ENCODE data around the gene ANAPC13. TPM values are rescaled to one million over a fixed set of nuclear protein-coding genes. Genes with fewer than 3 reads are reported as not detected.

Gene ANAPC13
- total RNA-seq, 2 experiments from 2014 or later: 24.9 to 25.3 TPM

- Mint-ChIP-seq H3K9me3 (ENCODE audit: insufficient read depth) (peaks cover 6% of the 10 kb centered on the region), H3K4me1 (ENCODE audit: low read depth) (no peaks in the 10 kb centered on the region), H3K36me3 (ENCODE audit: low read depth) (no peaks in the 10 kb centered on the region), H3K27ac (no peak overlapping the region), H3K4me3 (no peak overlapping the region), H3K27me3 (ENCODE audit: low read depth) (peaks cover 21% of the 10 kb centered on the region)
- ChIA-PET CTCF (interaction anchor here (0.9 to 1.0 kb wide), 2 partner anchors 25 to 140 kb away, joined by 3 to 4 read pairs; no protein-coding TSS in a partner anchor), POLR2A (no interaction called here)
- ATAC-seq (no peak), DNase-seq (peak; percentile 11)
Measured at GRCh38 chr3:134448664-134449063, 37.1 kb downstream of the ANAPC13 start.

DNA sequence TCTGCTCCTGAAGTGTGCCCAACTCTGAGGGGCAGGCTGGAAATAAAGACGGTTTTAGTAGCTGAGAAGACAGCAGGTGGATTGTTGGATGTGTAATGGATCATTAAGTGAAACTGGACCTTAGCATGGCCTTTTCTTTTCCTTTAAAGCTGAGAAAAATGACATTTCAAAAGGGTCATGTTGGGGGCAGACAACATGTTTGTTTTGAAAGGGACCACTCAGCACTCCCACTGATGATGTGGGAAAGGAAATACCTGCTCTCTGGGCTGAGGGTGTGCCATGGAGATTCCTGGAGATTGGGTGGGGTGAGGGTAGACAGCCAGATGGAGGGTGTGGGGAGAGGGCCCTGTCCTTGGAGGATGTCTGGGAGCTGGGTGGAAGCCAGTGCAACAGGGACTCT is 38.4 kb downstream of the ANAPC13 start:
- Mint-ChIP-seq H3K27me3 (ENCODE audit: low read depth) (peaks cover 15% of the 10 kb centered on the region), H3K36me3 (ENCODE audit: low read depth) (no peaks in the 10 kb centered on the region), H3K4me1 (ENCODE audit: low read depth) (no peaks in the 10 kb centered on the region), H3K9me3 (ENCODE audit: insufficient read depth) (peaks cover 6% of the 10 kb centered on the region), H3K4me3 (no peak overlapping the region), H3K27ac (no peak overlapping the region)
- DNase-seq (peak; percentile 6), ATAC-seq (no peak)
- POLR2A ChIA-PET: no interaction called here
- CTCF ChIA-PET: no interaction called here

- Mint-ChIP-seq H3K27ac (no peak overlapping the region), H3K4me3 (no peak overlapping the region), H3K9me3 (ENCODE audit: insufficient read depth) (peaks cover 6% of the 10 kb centered on the region), H3K4me1 (ENCODE audit: low read depth) (no peaks in the 10 kb centered on the region), H3K36me3 (ENCODE audit: low read depth) (no peaks in the 10 kb centered on the region), H3K27me3 (ENCODE audit: low read depth) (peaks cover 13% of the 10 kb centered on the region)
- no peak for DNase-seq
- no peak for ATAC-seq
- ChIA-PET POLR2A (no interaction called here), CTCF (interaction anchor here (1.3 kb wide), 1 partner anchor 28 kb away, joined by 3 read pairs; no protein-coding TSS in a partner anchor)
Measured at GRCh38 chr3:134446800-134447199, 39.0 kb downstream of the ANAPC13 start.

- ChIA-PET CTCF (interaction anchor here (1.0 to 1.3 kb wide), 2 partner anchors 14 to 30 kb away, joined by 3 to 4 read pairs; no protein-coding TSS in a partner anchor), POLR2A (no interaction called here)
- no peak for ATAC-seq
- H3K4me1 Mint-ChIP-seq (ENCODE audit: low read depth): no peaks in the 10 kb centered on the region
- peaks cover 6% of the 10 kb centered on the region for H3K9me3 Mint-ChIP-seq (ENCODE audit: insufficient read depth)
- H3K27ac Mint-ChIP-seq: no peak overlapping the region
- DNase-seq: no peak
- H3K36me3 Mint-ChIP-seq (ENCODE audit: low read depth): no peaks in the 10 kb centered on the region
- peaks cover 22% of the 10 kb centered on the region for H3K27me3 Mint-ChIP-seq (ENCODE audit: low read depth)
- no peak overlapping the region for H3K4me3 Mint-ChIP-seq
Measured at GRCh38 chr3:134445636-134446035, 40.1 kb downstream of the ANAPC13 start.

- ChIA-PET POLR2A (no interaction called here), CTCF (interaction anchor here (1.0 kb wide), 1 partner anchor 15 kb away, joined by 4 read pairs; no protein-coding TSS in a partner anchor)
- DNase-seq (no peak), ATAC-seq (no peak)
- Mint-ChIP-seq H3K9me3 (ENCODE audit: insufficient read depth) (peaks cover 6% of the 10 kb centered on the region), H3K36me3 (ENCODE audit: low read depth) (no peaks in the 10 kb centered on the region), H3K27me3 (ENCODE audit: low read depth) (peaks cover 24% of the 10 kb centered on the region), H3K4me3 (no peak overlapping the region), H3K27ac (no peak overlapping the region), H3K4me1 (ENCODE audit: low read depth) (no peaks in the 10 kb centered on the region)
Measured at GRCh38 chr3:134445095-134445494, 40.7 kb downstream of the ANAPC13 start.

GRCh38 chr3:134441821-134442220 is 44.0 kb downstream of the ANAPC13 start:
- CTCF ChIA-PET: no interaction called here
- Mint-ChIP-seq H3K27me3 (ENCODE audit: low read depth) (peaks cover 31% of the 10 kb centered on the region), H3K27ac (no peak overlapping the region), H3K4me3 (no peak overlapping the region), H3K9me3 (ENCODE audit: insufficient read depth) (peaks cover 6% of the 10 kb centered on the region), H3K36me3 (ENCODE audit: low read depth) (no peaks in the 10 kb centered on the region), H3K4me1 (ENCODE audit: low read depth) (no peaks in the 10 kb centered on the region)
- ATAC-seq: no peak
- no peak for DNase-seq
- POLR2A ChIA-PET: no interaction called here

GRCh38 chr3:134441321-134441720 is 44.5 kb downstream of the ANAPC13 start:
- no peaks in the 10 kb centered on the region for H3K4me1 Mint-ChIP-seq (ENCODE audit: low read depth)
- CTCF ChIA-PET: no interaction called here
- H3K27me3 Mint-ChIP-seq (ENCODE audit: low read depth): peaks cover 28% of the 10 kb centered on the region
- DNase-seq: peak; percentile 5
- H3K9me3 Mint-ChIP-seq (ENCODE audit: insufficient read depth): peaks cover 6% of the 10 kb centered on the region
- no peak overlapping the region for H3K4me3 Mint-ChIP-seq
- ATAC-seq: no peak
- POLR2A ChIA-PET: no interaction called here
- no peaks in the 10 kb centered on the region for H3K36me3 Mint-ChIP-seq (ENCODE audit: low read depth)
- no peak overlapping the region for H3K27ac Mint-ChIP-seq

DNA sequence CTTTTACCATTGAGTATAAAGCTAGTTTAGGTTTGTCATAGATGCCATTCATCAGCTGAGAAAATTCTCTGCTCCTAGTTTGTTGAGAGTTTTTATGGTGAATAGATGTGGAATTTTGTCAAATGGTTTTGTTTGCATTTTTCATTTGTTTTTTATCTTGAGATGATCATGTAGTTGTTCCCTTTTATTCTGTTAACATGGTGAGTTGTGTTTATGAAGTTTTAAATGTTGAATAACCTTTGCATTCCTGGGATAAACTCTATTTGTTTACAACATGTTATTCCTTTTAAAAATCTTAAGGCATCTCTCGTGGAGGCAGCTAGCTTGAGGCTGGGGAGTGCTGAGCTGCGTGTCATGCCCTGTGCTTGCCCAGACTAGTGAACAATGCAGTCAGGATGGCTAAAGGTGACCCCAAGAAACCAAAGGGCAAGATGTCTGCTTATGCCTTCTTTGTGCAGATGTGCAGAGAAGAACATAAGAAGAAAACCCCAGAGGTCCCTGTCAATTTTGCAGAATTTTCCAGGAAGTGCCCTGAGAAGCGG is 48.5 kb downstream of the ANAPC13 start:
- ChIA-PET POLR2A (no interaction called here), CTCF (no interaction called here)
- Mint-ChIP-seq H3K9me3 (ENCODE audit: insufficient read depth) (no peaks in the 10 kb centered on the region), H3K36me3 (ENCODE audit: low read depth) (no peaks in the 10 kb centered on the region), H3K27ac (no peak overlapping the region), H3K4me3 (no peak overlapping the region), H3K4me1 (ENCODE audit: low read depth) (no peaks in the 10 kb centered on the region), H3K27me3 (ENCODE audit: low read depth) (peaks cover 27% of the 10 kb centered on the region)
- DNase-seq (no peak), ATAC-seq (no peak)

GRCh38 chr3:134432236-134432635 is 53.5 kb downstream of the ANAPC13 start:
- POLR2A ChIA-PET: no interaction called here
- no peak for DNase-seq
- Mint-ChIP-seq H3K27me3 (ENCODE audit: low read depth) (peaks cover 21% of the 10 kb centered on the region), H3K36me3 (ENCODE audit: low read depth) (no peaks in the 10 kb centered on the region), H3K27ac (no peak overlapping the region), H3K4me3 (no peak overlapping the region), H3K9me3 (ENCODE audit: insufficient read depth) (no peaks in the 10 kb centered on the region), H3K4me1 (ENCODE audit: low read depth) (no peaks in the 10 kb centered on the region)
- no peak for ATAC-seq
- CTCF ChIA-PET: interaction anchor here (1.5 kb wide), 1 partner anchor 124 kb away, joined by 4 read pairs; no protein-coding TSS in a partner anchor

DNA sequence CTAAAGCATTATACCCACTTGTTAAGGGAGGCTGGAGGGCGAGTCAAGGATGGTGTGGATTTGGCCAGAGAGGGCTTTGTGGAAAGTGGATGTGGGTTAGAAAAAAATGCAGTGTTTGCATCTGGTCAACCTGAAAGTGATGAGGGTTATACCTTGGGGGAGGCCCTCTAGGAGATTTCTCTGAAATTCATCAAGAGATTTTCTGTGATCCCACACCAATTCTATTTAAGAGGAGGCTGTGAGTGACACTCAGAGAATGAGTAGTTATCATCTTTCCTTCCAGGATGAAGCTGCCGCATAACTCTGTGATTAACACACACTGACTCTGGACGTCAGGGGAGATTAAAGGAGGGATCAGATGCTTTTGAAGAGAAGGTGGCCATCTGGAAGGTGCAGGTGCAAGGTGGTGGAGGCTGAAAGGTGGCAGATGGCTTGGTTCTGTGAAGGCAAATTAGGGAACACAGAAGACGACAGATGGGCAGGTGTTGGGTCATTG is 54.8 kb downstream of the ANAPC13 start:
- DNase-seq (no peak), ATAC-seq (no peak)
- POLR2A ChIA-PET: no interaction called here
- no peak overlapping the region for H3K27ac Mint-ChIP-seq
- no peaks in the 10 kb centered on the region for H3K36me3 Mint-ChIP-seq (ENCODE audit: low read depth)
- H3K9me3 Mint-ChIP-seq (ENCODE audit: insufficient read depth): no peaks in the 10 kb centered on the region
- no peaks in the 10 kb centered on the region for H3K4me1 Mint-ChIP-seq (ENCODE audit: low read depth)
- CTCF ChIA-PET: no interaction called here
- peaks cover 18% of the 10 kb centered on the region for H3K27me3 Mint-ChIP-seq (ENCODE audit: low read depth)
- H3K4me3 Mint-ChIP-seq: no peak overlapping the region

- no peak overlapping the region for H3K27ac Mint-ChIP-seq
- DNase-seq (peak; percentile 7), ATAC-seq (no peak)
- H3K9me3 Mint-ChIP-seq (ENCODE audit: insufficient read depth): no peaks in the 10 kb centered on the region
- H3K36me3 Mint-ChIP-seq (ENCODE audit: low read depth): no peaks in the 10 kb centered on the region
- H3K27me3 Mint-ChIP-seq (ENCODE audit: low read depth): peaks cover 18% of the 10 kb centered on the region
- H3K4me3 Mint-ChIP-seq: no peak overlapping the region
- no peaks in the 10 kb centered on the region for H3K4me1 Mint-ChIP-seq (ENCODE audit: low read depth)
- ChIA-PET POLR2A (no interaction called here), CTCF (no interaction called here)
Measured at GRCh38 chr3:134430174-134430573, 55.6 kb downstream of the ANAPC13 start.

DNA sequence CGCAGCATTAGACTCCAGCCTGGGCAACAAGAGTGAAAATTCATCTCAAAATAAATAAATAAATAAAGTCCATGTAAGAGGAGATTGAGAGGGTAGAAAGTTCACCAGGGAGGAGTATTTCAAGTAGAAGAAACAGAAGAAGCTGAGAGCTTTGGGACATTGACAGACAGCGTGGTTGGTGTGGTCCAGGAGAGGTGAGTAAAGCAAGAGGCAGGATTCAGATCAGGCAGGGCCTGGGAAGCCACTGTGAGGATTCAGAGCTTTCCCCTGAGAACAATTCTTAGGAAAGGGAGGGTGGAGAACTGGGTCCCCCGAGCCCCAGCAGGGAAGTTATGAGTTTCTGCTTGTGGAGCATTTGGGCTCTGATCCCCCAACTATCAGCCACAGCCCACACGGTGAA is 57.4 kb downstream of the ANAPC13 start:
- ATAC-seq (no peak), DNase-seq (no peak)
- Mint-ChIP-seq H3K27me3 (ENCODE audit: low read depth) (peaks cover 20% of the 10 kb centered on the region), H3K4me1 (ENCODE audit: low read depth) (no peaks in the 10 kb centered on the region), H3K9me3 (ENCODE audit: insufficient read depth) (no peaks in the 10 kb centered on the region), H3K36me3 (ENCODE audit: low read depth) (no peaks in the 10 kb centered on the region), H3K27ac (no peak overlapping the region), H3K4me3 (no peak overlapping the region)
- POLR2A ChIA-PET: no interaction called here
- CTCF ChIA-PET: no interaction called here
